Measurements from ENCODE around the gene GRK6.

- TF ChIP-seq CTCF (IDR thresholded peaks at IDR 0.05) (no peak), POLR2A (IDR thresholded peaks at IDR 0.05) (no peak)
Observed at GRCh38 chr5:177440211-177440989, 13.9 kb downstream of the GRK6 start.

Data from heart left ventricle (tissue), 13 donors.